Stimulated activated CD8-positive, alpha-beta memory T cell treated with anti-CD3 and anti-CD28 coated beads, Interleukin-7, amount 100 ng/mL, for 4 hours (primary cell): ENCODE measurements around the gene APOL4.
"Not testable (repeated sequence)": the region's sequence is repeated elsewhere in the genome, so short reads cannot be mapped to it uniquely, and the experiment has no call there.

Source experiments
- DNase-seq, 2 donors: peaks; one replicate each; pipeline ENCODE4 v3.0.0-alpha.2; 2020; ENCODE audit warnings: low read depth in 2 of 2

Gene APOL4

DNA sequence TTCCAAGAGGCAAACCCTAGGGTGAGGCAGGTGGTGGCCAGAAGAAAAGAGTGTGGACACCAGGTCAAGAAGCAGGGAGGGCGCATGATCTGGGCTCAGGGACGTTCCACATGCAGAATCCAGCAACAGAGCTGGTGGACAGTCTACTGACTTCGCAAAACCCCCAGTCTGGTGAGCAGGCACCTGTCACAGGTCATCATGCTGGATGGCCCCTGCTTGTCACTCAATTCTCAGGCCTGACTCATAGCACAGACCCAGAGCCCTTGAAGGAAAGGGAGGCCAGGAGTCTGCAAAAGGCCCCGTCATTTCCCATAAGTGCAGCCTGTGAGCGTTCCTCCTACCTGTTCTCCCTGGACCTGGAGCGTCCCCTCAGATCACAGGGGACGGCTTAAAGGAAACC is 18.2 kb downstream of the APOL4 start:
- no peak for DNase-seq

DNA sequence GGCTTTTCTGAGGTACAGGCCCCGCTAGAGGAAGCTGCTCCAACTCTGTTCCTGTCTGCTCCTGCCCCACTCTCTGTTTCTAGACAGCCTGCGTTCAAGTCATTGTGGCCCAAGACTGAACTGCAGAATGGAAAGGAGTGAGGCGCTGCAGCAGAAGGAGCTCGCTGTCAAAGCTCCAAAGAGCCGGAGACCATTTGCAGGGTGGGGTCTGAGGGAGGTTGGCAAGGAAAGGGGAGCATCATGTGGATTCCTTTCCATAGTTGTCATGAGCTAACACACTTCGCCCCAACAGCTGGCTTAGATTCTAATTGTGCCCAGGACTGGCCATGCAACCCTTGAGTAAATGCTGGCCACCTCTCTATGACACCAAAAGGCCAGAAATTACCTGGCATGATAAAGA is 18.8 kb downstream of the APOL4 start:
- DNase-seq = no peak

- no peak for DNase-seq
Observed at GRCh38 chr22:36182056-36182455, 19.6 kb downstream of the APOL4 start.

GRCh38 chr22:36180928-36181327 is 20.7 kb downstream of the APOL4 start:
- no peak for DNase-seq

DNA sequence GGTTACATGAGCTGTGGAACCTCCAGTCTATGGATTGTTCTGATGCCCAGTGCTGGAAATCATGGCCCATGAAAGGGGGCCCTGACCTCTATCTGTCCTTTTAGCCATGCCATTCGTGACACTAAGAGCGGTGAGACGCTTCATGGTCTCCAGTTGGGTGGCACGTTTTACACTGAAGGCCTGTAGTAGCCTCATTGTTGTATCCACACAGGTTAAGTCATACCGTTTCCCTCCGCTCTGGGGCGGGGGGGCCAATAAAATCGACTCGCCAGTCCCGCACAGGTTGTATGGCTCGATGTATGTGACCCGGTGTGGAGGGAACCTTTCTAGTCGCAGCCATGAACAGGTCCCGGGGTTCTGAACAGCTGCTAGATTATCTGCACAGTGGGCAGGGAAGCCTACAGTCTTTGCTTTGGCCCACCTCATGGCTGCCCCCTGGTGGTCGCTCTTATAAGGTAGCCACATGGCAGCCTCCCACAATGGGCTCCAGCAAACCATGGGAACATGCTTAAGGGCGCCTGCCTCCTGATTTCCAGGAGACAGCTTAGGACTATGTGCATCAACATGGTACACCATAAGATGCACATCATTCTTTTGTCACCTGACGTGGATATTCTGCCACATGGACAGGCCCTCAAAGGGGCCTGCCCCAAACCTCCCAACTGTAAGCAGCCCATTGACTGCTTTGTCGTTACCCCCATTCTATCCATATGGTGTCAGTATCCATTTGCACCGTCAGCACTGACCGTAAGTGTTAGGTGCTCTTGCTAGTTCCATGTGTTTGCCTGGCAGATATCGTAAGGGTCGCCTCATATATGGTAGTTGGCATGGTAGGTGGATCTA is 21.4 kb downstream of the APOL4 start:
- peak; percentile 69 to 75 for DNase-seq

DNA sequence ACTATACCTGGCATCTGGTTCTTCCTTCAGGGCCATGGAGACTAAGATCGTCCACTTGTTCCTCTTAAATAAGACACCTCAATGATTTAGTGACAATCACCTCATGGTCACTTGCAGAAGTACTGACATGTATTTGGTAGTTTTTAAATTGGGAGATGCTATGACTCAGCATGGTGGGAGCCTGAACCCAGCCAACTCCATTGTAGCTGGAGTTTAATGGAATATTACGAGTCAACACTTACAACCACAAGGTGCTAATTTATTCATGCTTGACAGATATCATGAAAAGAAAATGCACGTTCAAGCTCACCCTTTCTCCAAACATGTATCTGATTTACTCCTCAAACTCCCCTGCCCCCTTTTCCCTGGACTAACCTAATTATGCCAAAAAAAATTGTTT is 24.4 kb downstream of the APOL4 start:
- no peak for DNase-seq

DNA sequence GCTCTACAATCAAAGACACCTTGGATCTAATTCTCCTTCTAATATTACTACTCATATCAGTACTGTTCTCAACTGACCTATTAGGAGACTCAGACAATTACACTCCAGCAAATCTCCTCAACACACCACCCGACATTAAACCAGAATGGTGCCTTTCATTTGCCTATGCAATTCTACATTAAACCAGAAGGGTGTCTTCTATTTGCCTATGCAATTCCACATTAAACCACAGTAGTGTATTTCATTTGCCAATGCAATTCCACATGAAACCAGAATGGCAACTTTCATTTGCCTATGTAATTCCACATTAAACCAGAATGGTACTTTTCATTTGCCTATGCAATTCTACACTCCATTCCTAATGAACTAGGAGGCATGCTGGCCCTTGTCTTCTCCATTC is 25.7 kb downstream of the APOL4 start:
- no peak for DNase-seq

DNA sequence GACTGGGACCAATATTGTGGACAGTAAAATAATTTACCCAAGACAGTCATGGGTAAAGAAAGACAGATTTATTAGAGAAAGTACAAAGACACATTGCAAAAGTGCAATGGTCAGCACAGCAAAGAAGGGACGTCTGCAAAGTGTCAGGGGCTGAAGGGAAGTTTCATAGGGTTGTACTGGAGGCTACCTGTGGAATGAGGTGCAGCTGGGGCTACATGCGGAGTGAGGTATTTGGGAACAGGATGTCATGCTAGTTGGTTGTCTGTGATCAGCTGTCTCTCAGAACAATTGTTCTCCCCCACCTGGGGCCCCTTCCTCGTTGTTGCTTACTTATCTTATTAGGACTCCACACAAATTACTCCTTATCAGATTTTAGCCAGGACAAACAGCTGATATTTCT is 29.7 kb downstream of the APOL4 start:
- DNase-seq = no peak

DNA sequence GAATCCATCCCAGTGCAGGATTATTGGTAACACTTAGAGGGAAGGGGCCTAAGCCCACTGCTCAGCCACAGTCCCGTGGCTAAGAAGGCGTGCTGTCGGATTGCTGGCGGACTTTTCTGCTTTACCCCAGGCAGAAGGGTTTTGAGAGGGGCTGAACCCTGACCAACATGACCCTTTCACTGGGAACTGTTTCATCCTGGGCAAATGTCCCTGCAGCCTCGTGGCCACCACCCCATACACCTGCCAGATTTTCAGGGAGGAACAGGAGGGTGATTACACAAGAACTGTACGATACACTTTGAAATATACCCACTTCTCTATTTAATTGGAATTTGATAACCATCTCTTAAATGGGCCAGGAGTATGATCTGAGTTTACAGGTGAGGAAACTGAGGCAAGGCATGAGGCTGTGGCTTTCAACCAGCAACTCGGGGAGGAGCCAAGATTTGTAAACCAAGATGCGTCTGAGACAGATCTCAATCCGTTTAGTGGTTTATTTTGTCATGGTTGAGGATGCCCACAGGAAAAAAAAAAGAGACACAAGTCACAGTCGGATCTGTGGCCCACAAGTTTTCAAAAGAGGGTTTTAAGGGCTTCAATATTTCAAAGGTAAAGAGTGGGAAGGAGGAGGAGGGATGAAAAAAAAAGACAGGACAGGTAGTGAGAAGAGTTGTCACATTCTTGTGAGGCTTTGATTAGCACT is 34.9 kb downstream of the APOL4 start:
- DNase-seq = no peak

DNA sequence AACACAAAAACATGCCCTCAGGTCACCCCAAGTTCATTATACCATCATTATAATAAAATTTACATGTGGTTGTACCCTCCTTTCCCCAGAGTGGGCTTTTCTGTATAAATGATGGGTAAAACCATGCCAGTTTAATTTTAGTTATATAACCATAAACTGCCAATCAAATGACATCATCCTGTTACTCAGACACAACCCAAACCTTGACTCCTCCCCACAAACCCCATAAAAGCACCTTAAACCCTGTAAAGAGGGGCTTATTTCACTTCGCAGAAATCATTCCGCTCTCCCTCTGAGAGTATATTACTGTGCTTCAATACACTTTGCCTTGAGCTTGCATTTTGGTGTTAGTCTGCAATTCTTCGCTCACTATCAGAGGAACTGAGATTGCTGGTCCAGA is 35.5 kb downstream of the APOL4 start:
- DNase-seq = no peak

DNA sequence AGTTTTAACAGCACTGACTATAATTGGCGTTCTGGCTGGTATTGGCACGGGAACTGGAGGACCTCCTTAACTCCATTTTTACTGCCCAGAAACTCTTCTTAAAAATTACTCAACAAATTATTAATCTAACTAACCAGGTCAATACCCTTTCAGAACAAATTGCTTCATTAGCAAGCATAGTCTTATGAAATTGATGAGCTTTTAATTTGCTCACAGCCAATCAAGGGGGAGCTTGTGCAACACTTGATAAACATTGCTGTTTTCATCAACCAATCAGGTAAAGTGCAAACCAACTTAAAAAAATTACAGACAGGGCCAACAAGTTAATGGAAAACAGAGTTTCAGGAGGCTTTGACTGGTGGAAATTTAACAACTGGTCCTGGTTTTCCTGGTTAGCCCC is 36.5 kb downstream of the APOL4 start:
- no peak for DNase-seq

GRCh38 chr22:36164621-36165020 is 37.0 kb downstream of the APOL4 start:
- DNase-seq = no peak

DNA sequence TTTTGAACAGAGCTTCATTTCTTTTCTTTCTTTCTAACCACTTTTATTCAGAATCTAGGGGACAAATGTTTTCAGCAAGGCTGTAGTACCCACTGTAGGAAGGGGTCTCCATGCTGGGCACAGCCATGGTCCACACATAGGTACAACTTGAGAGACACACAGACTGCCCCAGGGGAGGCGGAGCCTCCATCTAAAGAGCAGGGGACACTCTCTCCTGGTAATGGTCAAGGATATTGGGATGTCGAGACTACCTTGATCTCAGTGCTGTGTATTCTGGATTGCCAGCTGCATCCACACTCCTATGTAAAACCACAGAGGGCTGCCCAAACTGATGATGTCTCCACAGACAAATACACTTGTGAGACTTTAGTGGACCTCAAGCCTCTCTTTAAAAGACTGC is 38.1 kb downstream of the APOL4 start:
- no peak for DNase-seq

DNA sequence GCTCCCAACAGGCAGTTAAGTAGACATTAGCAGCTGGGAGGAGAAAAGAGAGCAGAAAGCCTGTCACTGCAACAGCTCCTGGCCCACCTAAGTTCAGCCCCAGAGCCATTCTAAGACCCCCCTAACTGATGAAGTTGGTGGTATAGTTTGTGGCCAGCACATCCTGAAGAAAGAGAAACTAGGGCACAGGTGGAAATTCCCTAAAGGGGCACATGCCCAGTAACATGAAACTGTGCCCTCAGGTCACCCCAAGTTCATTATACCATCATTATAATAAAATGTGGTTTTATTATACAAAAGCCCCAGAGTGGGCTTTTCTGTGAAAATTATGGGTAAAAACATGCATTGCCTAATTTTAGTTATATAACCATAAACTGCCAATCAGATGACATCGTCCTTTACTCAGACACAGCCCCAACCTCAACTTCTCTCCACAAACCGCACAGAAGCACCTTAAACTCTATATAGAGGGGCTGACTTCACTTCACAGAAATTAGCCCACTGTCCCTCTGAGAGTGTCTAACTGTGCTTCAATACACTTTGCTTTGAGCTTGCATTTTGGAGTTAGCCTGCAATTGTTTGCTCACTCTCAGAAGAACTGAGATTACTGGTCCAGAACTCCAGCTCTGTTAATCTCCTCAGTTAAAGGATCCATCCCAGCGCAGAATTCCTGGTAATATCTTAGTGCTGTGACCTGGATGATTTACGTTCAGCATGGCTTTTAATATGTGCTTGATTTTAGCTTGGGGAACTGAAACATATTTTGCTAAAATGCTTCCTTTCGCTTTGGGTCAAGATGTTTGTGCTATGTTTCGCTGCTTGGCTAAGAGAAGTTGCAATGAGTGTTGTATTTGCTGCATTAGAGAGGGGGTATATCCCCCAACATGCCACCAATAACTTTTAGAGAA is 39.2 kb downstream of the APOL4 start:
- peak in 1 of 2 donors; percentile 34 for DNase-seq

- DNase-seq = not testable (repeated sequence)
Observed at GRCh38 chr22:36161793-36162126, 39.8 kb downstream of the APOL4 start.

DNA sequence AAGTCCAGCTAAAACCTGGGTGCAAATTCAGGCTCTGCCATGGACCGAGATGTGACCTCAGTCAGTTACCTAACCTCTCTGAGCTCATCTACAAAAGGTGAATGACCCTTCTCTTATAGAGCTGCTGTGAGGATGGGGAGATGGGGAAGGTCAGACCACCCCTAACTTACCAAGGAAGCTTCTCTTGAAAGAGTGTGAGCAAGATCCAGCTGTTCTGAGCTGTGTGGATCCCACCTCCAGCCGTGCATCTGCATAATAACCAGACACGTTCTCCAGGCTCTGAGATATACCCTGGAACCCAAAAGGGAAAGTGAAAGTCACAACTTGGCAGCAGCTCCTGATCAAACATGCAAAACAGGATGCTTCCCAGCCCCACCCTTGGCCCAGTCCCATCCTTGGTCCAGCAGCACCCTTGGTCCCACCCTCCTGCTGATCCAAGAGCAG is 41.1 kb downstream of the APOL4 start, which contains the start of gene APOL3:
TSS of gene APOL3 (minus strand) at position 257 of the 444 bp plus-strand sequence. CDS start 11,700 bp downstream, outside the sequence.
- DNase-seq = peak in 1 of 2 donors; percentile 29

DNA sequence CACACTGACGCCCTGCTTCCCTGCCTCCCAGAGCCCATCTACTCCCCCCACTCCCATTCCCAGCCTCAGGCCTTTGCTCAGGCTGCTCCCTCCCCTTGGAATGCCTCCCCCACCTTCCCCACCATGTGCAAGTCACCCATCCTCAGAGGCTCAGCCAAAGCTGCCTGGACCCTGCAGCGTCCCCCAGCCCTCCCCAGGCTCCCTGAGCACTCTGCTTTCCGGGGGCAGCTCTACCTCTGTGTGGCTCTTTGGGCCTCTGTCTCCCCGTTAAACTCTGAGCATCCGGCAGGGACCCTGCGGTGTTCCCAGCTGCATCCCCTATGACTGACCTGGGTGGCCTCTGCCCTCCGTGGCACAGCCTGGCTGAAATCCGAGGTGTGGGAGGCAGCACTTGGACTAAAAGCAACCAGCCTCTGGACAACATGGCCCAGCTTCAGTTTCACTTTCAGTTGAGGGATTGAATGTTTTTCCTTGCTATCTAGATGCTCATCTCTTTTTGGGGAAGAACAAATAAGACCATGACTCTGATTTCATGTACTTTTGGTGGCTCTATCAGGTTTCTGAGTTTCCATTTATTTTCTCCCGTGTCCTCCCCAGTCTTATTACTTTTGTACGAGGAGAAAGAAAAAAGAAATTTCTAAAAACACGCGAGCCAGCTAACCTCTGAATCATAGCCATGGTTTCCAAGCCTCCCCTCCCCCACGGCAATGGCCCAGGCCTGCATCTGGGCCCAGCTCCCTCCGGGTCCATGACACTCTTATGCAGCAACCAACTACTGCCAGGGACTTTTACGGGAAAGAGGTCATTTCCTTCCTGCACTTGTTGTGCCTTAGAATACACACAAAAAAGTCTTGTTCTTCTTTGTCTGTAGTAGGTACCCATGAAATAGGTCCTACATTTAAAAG is 44.8 kb downstream of the APOL4 start:
- DNase-seq = peak; percentile 52 to 63

GRCh38 chr22:36156119-36156514 is 45.5 kb downstream of the APOL4 start:
- no peak for DNase-seq

GRCh38 chr22:36155702-36156101 is 45.9 kb downstream of the APOL4 start:
- no peak for DNase-seq

DNA sequence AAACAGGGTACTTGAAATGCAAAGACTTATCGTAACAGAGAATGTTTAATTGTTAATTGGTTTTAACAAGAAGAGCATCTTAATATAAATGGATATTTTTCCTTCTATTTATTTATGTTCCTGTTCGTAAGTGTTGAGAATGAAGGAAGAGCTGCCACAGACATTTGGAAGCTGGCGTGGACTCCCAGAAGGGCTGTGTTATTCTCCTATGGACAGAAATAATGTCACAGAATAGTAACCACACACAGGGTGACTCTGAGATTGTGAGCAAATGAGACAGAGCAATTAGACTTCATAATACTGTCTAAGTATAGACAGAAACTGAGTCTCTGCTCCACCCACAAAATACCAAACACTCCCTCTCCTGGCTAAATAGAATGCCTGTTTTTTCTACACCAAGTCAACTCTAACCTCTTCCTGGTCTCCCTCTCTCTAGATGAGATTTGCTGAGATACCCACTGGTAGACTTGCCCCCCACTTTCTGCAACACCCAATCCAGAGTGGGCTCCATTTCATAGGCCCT is 47.1 kb downstream of the APOL4 start:
- DNase-seq = no peak
